ENCODE data around the gene MLX.
"Not testable (repeated sequence)": the region's sequence is repeated elsewhere in the genome, so short reads cannot be mapped to it uniquely, and the experiment has no call there.

The MLX gene

GRCh38 chr17:42555122-42555622 lies 11.7 kb upstream of the MLX start:
- DNase-seq (ENCODE audit: low read depth in 3 of 3): no peak

- not testable (repeated sequence) for DNase-seq (ENCODE audit: low read depth in 3 of 3)
These were observed 10.8 kb upstream of the MLX start for GRCh38 chr17:42555961-42556617.

DNA sequence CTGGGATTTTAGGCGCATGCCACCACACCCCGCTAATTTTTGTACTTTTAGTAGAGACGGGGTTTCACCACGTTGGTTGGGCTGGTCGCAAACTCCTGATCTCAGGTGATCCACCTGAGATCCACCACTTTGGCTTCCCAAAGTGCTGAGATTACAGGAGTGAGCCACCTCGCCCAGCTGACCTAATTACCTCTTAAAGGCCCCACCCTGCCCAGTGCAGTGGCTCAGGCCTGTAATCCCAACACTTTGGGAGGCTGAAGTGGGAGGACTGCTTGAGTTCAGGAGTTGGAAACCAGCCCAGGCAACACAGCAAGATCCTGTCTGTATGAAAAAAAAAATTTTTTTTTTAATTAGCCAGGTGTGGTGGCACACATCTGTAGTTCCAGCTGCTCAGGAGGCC lies 7.8 kb upstream of the MLX start:
- no peak for DNase-seq (ENCODE audit: low read depth in 3 of 3)

DNA sequence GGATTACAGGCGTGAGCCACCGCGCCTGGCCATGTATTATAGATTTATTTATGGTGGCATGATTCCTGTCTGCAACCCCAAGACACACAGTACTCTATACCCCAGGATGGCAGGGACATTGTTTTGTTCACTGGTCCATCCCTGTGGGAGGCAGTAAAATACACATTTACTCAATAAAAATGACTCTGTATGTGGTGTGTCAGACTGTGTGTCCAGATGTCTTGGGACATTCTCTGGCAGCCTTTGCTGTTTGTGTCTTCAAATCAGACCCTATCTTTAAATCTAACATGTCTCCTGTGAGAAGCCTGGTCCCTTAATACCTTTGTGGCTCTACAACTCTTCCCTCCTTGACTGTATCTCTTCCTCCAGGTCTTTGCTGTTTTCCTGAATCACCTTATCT lies 6.7 kb upstream of the MLX start:
- no peak for DNase-seq (ENCODE audit: low read depth in 3 of 3)

- peak; percentile 88 to 93 (median 89) for DNase-seq (ENCODE audit: low read depth in 3 of 3)
These were observed 5.0 kb upstream of the MLX start, which contains the start of gene COASY for GRCh38 chr17:42561897-42562387. Gene COASY (plus strand): TSS chr17:42562148. CDS start chr17:42562623, 475 bp downstream.

DNA sequence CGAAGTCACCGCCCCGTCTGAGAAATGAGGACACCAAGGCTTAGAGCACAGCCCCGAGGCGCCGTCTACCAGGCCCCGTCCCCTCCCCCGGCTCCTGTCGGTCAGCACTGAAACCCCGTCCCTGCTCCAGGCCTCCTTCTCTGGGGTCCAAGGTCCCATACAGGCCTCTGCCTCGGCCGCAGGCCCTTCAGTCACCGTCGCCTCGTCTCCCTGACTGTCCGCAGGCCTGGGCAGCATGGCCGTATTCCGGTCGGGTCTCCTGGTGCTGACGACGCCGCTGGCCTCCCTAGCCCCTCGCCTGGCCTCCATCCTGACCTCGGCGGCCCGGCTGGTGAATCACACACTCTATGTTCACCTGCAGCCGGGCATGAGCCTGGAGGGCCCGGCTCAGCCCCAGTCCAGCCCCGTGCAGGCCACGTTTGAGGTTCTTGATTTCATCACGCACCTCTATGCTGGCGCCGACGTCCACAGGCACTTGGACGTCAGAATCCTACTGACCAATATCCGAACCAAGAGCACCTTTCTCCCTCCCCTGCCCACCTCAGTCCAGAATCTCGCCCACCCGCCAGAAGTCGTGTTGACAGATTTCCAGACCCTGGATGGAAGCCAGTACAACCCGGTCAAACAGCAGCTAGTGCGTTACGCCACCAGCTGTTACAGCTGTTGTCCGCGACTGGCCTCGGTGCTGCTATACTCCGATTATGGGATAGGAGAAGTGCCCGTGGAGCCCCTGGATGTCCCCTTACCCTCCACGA lies 4.3 kb upstream of the MLX start:
- DNase-seq (ENCODE audit: low read depth in 3 of 3): no peak

DNA sequence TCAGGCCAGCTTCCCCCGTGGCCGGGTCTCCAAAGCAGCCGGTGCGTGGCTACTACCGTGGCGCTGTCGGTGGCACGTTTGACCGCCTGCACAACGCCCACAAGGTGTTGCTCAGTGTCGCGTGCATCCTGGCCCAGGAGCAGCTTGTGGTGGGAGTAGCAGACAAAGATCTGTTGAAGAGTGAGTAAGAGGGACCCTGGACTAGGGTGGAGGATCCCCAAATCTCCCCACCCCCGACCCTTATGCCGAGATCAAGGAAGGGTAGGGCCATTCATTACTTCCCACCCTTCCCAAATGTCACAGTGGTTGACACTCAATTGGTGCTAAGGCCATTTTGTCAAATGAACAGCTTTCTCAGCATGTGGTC lies 3.8 kb upstream of the MLX start:
- DNase-seq (ENCODE audit: low read depth in 3 of 3): no peak

DNA sequence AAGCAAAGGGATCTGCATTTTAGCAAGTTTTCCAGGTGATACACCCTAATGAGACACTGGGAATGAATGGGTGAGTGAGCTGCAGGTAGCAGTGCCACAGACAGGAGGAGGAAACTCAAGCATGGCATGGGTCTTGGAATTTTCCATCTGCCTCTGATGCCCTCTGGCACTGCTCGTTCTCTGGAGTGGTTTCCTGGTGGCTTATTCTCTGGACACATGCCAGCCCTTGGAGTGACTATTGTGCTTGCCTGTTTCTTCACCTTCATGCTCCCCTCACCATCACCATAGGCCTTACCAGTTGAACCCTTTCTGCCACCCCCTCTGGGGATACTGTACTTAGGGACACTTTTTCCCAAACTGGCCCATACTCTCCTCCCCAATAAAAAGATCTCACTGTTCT lies 3.4 kb upstream of the MLX start:
- DNase-seq (ENCODE audit: low read depth in 3 of 3): no peak

GRCh38 chr17:42563950-42564349 lies 3.0 kb upstream of the MLX start:
- DNase-seq (ENCODE audit: low read depth in 3 of 3): no peak

DNA sequence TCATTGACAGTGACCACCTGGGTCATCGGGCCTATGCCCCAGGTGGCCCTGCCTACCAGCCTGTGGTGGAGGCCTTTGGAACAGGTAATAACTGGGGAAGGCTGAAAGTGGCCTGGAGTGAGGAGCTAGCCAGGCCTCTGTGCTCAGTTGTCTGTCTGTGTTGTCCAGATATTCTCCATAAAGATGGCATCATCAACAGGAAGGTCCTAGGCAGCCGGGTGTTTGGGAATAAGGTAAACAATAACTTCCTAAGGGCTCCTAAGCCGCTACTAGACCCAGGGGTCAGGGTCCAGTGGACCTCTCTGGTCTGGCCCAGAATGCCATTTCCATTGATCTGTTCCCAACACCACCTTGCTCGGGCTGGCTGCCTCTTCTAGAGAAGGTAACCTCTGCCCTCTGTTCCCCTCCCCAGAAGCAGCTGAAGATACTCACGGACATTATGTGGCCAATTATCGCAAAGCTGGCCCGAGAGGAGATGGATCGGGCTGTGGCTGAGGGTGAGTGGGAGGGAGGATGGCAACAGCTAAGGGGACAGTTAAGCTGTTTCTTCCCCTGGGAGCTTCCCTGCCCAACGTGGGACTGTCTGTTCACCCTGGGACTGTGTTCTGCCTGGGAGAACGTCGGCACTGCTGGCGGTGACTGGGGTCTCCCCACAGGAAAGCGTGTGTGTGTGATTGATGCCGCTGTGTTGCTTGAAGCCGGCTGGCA lies 1.9 kb upstream of the MLX start:
- no peak for DNase-seq (ENCODE audit: low read depth in 3 of 3)

- no peak for DNase-seq (ENCODE audit: low read depth in 3 of 3)
These were observed 1.2 kb upstream of the MLX start for GRCh38 chr17:42565523-42566214.

DNA sequence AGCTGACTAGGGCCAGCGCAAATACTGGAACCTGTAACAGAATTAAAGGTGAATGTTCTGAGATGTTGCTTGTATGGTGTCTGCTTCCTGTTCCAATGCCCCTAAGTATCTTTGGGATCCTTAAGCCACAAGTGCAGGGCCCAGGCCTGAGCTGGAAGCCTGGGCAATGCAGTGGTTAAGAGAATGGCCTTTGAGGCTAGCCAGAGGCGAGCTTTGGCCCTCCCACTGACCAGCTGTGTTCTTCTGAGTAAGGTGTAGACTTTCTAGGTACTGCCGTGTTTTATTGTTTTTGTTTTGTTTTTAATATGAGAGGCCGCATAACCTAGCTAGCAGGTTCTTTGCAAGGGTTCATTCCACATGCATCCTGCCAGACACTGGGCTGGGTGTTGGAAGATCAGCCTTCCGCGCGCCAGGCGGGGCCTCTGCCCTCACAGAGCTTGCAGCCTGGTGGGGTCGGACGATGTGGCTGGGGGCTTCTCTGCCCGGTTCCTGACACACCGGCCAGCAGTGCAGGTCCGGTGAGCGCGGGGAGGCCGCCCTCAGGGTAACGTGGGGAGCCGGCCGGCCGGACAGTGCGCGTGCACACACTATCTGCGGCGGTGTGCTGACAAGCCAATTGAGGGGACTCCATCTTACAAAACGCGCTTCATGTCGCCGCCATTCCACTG lies 551 bp upstream of the MLX start:
- DNase-seq (ENCODE audit: low read depth in 3 of 3): no peak

- DNase-seq (ENCODE audit: low read depth in 3 of 3): no peak
These were observed 1.6 kb downstream of the MLX start for GRCh38 chr17:42568341-42569111.

GRCh38 chr17:42571435-42572225 lies 4.7 kb downstream of the MLX start:
- DNase-seq (ENCODE audit: low read depth in 3 of 3): no peak

DNA sequence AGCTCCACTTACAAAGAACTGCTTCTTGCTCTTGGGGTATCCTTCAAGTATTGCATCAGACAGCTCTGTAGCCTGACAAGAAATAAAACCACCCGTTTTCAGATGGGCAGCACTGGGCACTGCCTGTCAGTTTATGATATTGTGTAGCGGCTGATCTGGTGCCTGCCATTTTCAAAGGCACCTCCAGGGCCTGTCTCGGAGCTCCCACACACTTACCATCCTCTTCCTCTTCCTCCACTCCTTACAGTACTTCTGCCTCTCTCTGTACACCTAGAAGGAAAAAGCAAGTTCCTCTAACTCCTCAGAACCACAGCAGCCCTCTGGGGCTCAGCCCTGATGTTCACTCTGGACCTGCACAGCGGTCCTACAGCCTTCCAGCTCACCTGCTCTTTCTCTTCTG lies 6.2 kb downstream of the MLX start:
- no peak for DNase-seq (ENCODE audit: low read depth in 3 of 3)

- no peak for DNase-seq (ENCODE audit: low read depth in 3 of 3)
These were observed 7.6 kb downstream of the MLX start for GRCh38 chr17:42574463-42574862.

- no peak for DNase-seq (ENCODE audit: low read depth in 3 of 3)
These were observed 10.2 kb downstream of the MLX start for GRCh38 chr17:42577140-42577531.

GRCh38 chr17:42577532-42578281 lies 10.8 kb downstream of the MLX start, which contains the start of gene PSMC3IP:
Gene PSMC3IP (minus strand): TSS chr17:42577729. CDS start chr17:42577686, 43 bp downstream.
- DNase-seq (ENCODE audit: low read depth in 3 of 3): peak; percentile 92 to 95 (median 93)
